T-helper 1 cell treated with Interleukin-12 subunit alpha and Interleukin-12 subunit beta and Interleukin-4 antibody, amounts not matched to agents 30 μg/mL and 1 μg/mL, for 36 hours (primary cell): ENCODE measurements around the gene REC8.
A peak's percentile ranks its signal among the peaks of the same experiment; 100 is the strongest.

ENCODE experiments used
- H3K27ac Mint-ChIP-seq: one replicate; pipeline ENCODE4 v1.8.0; 2021; ENCODE audit warnings: mild to moderate bottlenecking, mixed read lengths
- H3K27me3 Mint-ChIP-seq: one replicate; pipeline ENCODE4 v1.8.0; 2021; ENCODE audit warnings: low read depth, mixed read lengths
- H3K36me3 Mint-ChIP-seq: one replicate; pipeline ENCODE4 v1.8.0; 2021; ENCODE audit warnings: low read depth, mixed read lengths
- H3K4me1 Mint-ChIP-seq: one replicate; pipeline ENCODE4 v1.8.0; 2021; ENCODE audit warnings: low read depth, mixed read lengths
- H3K4me3 Mint-ChIP-seq: one replicate; pipeline ENCODE4 v1.8.0; 2021; ENCODE audit warnings: mild to moderate bottlenecking, moderate library complexity, mixed read lengths
- H3K9me3 Mint-ChIP-seq: one replicate; pipeline ENCODE4 v1.8.0; 2021; ENCODE audit warnings: mixed read lengths

The REC8 gene

DNA sequence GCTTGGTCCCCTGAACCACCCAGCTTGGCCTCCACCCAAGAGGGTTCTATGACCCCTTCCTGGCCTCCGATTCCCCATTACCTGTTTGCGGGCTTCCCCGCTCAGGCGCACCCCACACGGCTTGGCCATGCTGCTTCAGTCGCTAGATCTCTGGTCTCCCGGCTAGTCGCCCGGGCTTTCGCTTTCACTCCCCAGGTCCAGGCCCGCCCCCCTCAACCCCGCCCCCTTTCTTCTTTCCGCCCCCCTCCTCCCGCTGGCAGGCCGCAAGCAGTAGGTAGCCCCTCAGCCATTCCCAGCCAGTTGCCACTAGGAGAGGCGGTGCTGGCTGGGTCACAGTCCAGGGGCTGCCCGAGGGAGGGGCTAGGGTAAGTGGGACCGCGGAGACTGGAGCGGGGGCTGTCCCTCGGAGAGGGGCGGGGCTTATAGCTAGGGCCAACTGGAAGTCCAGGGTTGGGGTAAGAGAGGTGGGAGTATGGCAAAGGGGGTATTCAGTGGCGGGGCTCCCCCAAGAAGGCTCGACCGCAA lies 25.4 kb upstream of the REC8 start, which contains the start of gene PSME2:
Gene PSME2 (minus strand): TSS at position 158 of the 525 bp plus-strand sequence. CDS start 29 bp downstream, at position 129.
- Mint-ChIP-seq H3K9me3 (no peaks in the 10 kb centered on the region), H3K36me3 (peaks cover 62% of the 10 kb centered on the region), H3K27me3 (no peaks in the 10 kb centered on the region), H3K4me1 (peaks cover 51% of the 10 kb centered on the region), H3K27ac (peak within 1 kb of the TSS; percentile 99), H3K4me3 (peak within 1 kb of the TSS; percentile 99)

- Mint-ChIP-seq H3K4me1 (peaks cover 47% of the 10 kb centered on the region), H3K27ac (peak within 1 kb of the TSS; percentile 99), H3K4me3 (peak within 1 kb of the TSS; percentile 99), H3K9me3 (no peaks in the 10 kb centered on the region), H3K27me3 (no peaks in the 10 kb centered on the region), H3K36me3 (peaks cover 67% of the 10 kb centered on the region)
Observed at GRCh38 chr14:24146978-24147760, 24.7 kb upstream of the REC8 start, which contains the start of gene RNF31. Gene RNF31, plus strand, starts transcription at chr14:24147498. Its CDS starts 201 bp downstream, at chr14:24147699.

GRCh38 chr14:24147761-24148428 lies 24.0 kb upstream of the REC8 start:
- H3K27ac Mint-ChIP-seq, result peak overlapping the region; percentile 76
- H3K4me3 Mint-ChIP-seq, result peak overlapping the region; percentile 99
- peaks cover 64% of the 10 kb centered on the region for H3K36me3 Mint-ChIP-seq
- H3K9me3 Mint-ChIP-seq, result no peaks in the 10 kb centered on the region
- no peaks in the 10 kb centered on the region for H3K27me3 Mint-ChIP-seq
- peaks cover 43% of the 10 kb centered on the region for H3K4me1 Mint-ChIP-seq

DNA sequence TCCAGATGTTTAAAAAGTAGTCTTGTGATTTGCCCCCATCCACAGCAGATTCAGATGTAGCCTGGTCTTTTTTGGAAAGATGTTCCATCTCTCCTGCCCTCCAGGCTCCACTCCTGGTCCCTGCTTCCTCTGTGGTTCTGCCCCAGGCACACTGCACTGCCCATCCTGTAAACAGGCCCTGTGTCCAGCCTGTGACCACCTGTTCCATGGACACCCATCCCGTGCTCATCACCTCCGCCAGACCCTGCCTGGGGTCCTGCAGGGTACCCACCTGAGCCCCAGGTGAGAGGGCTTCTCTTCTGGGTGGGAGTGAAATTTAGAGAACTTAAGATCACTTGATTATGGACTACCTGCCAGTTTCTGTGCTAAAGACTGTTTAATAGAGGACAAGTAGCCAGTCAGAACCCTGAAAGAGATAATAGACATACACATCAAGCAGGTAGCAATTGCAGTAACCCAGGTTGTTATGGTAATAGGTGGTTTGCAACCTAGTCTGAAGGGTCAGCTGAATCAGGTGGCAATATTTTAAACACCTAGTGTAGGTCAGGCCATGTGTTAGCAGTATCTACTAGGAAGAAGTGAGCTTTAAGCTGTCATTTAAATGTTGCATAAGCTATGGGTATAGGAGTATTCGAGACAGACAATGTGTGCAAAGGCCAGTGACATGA lies 22.4 kb upstream of the REC8 start:
- H3K9me3 Mint-ChIP-seq, result no peaks in the 10 kb centered on the region
- peaks cover 33% of the 10 kb centered on the region for H3K4me1 Mint-ChIP-seq
- no peaks in the 10 kb centered on the region for H3K27me3 Mint-ChIP-seq
- peak overlapping the region; percentile 99 for H3K4me3 Mint-ChIP-seq
- peaks cover 52% of the 10 kb centered on the region for H3K36me3 Mint-ChIP-seq
- no peak overlapping the region for H3K27ac Mint-ChIP-seq

DNA sequence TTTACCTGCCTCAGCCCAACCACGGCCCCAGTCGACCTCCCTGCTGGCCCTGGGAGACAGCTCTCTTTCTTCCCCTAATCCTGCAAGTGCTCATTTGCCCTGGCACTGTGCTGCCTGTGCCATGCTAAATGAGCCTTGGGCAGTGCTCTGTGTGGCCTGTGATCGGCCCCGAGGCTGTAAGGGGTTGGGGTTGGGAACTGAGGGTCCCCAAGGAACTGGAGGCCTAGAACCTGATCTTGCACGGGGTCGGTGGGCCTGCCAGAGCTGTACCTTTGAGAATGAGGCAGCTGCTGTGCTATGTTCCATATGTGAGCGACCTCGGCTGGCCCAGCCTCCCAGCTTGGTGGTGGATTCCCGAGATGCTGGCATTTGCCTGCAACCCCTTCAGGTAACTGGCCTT lies 21.8 kb upstream of the REC8 start:
- Mint-ChIP-seq H3K4me1 (peaks cover 32% of the 10 kb centered on the region), H3K27ac (no peak overlapping the region), H3K27me3 (no peaks in the 10 kb centered on the region)

DNA sequence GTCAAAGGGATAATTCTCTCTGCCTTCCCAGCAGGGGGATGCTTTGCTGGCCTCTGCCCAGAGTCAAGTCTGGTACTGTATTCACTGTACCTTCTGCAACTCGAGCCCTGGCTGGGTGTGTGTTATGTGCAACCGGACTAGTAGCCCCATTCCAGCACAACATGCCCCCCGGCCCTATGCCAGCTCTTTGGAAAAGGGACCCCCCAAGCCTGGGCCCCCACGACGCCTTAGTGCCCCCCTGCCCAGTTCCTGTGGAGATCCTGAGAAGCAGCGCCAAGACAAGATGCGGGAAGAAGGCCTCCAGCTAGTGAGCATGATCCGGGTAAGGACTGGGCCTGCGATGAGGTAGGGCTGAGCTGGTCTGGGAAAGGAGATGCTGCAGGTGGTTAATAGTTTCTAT lies 21.3 kb upstream of the REC8 start:
- H3K27ac Mint-ChIP-seq, result no peak overlapping the region
- no peak overlapping the region for H3K4me3 Mint-ChIP-seq
- peaks cover 27% of the 10 kb centered on the region for H3K4me1 Mint-ChIP-seq
- H3K9me3 Mint-ChIP-seq, result no peaks in the 10 kb centered on the region
- H3K36me3 Mint-ChIP-seq, result peaks cover 56% of the 10 kb centered on the region
- no peaks in the 10 kb centered on the region for H3K27me3 Mint-ChIP-seq

More for the DNA sequence above, 21.8 kb upstream of the REC8 start:
- H3K4me3 Mint-ChIP-seq, result no peak overlapping the region
- H3K9me3 Mint-ChIP-seq, result no peaks in the 10 kb centered on the region
- peaks cover 55% of the 10 kb centered on the region for H3K36me3 Mint-ChIP-seq

DNA sequence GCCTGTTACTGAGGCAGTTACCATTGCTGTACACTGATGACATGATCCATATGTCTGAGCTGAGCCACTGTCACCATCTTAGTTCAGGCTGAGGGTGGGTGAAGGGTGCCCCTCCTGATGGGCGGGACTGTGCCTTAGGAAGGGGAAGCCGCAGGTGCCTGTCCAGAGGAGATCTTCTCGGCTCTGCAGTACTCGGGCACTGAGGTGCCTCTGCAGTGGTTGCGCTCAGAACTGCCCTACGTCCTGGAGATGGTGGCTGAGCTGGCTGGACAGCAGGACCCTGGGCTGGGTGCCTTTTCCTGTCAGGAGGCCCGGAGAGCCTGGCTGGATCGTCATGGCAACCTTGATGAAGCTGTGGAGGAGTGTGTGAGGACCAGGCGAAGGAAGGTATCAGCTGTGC lies 20.9 kb upstream of the REC8 start:
- no peaks in the 10 kb centered on the region for H3K9me3 Mint-ChIP-seq
- no peak overlapping the region for H3K4me3 Mint-ChIP-seq
- H3K27me3 Mint-ChIP-seq, result no peaks in the 10 kb centered on the region

DNA sequence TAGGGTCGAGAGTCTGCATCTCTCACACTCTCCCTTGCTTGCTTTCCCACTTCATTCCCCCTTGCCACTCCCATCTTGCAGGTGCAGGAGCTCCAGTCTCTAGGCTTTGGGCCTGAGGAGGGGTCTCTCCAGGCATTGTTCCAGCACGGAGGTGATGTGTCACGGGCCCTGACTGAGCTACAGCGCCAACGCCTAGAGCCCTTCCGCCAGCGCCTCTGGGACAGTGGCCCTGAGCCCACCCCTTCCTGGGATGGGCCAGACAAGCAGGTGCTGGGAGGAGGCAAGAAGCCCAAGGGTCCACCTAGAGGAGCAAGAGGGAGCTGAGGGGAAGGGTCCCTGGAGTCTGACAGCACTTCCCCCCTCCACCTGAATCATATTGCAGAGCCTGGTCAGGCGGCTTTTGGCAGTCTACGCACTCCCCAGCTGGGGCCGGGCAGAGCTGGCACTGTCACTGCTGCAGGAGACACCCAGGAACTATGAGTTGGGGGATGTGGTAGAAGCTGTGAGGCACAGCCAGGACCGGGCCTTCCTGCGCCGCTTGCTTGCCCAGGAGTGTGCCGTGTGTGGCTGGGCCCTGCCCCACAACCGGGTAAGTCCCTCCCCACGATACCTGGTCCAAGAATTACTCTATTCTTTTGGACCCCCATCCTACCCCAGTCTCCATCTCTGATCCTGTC lies 20.3 kb upstream of the REC8 start:
- Mint-ChIP-seq H3K4me1 (peaks cover 24% of the 10 kb centered on the region), H3K27me3 (no peaks in the 10 kb centered on the region), H3K27ac (no peak overlapping the region), H3K9me3 (no peaks in the 10 kb centered on the region), H3K36me3 (peaks cover 54% of the 10 kb centered on the region), H3K4me3 (no peak overlapping the region)

More for the DNA sequence above, 20.9 kb upstream of the REC8 start:
- Mint-ChIP-seq H3K4me1 (peaks cover 24% of the 10 kb centered on the region), H3K27ac (no peak overlapping the region), H3K36me3 (peaks cover 56% of the 10 kb centered on the region)

DNA sequence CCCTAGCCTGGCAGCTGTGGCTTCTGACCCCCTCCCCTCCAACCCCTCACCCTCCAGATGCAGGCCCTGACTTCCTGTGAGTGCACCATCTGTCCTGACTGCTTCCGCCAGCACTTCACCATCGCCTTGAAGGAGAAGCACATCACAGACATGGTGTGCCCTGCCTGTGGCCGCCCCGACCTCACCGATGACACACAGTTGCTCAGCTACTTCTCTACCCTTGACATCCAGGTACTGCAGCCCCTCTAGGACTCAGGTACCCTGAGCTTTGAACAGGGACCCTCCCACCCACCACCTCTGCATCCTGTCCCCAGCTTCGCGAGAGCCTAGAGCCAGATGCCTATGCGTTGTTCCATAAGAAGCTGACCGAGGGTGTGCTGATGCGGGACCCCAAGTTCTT lies 16.8 kb upstream of the REC8 start:
- no peak overlapping the region for H3K4me3 Mint-ChIP-seq
- H3K27me3 Mint-ChIP-seq, result no peaks in the 10 kb centered on the region
- peaks cover 18% of the 10 kb centered on the region for H3K4me1 Mint-ChIP-seq
- peaks cover 59% of the 10 kb centered on the region for H3K36me3 Mint-ChIP-seq
- no peak overlapping the region for H3K27ac Mint-ChIP-seq
- no peaks in the 10 kb centered on the region for H3K9me3 Mint-ChIP-seq

- Mint-ChIP-seq H3K4me1 (peaks cover 20% of the 10 kb centered on the region), H3K27me3 (no peaks in the 10 kb centered on the region), H3K36me3 (peaks cover 62% of the 10 kb centered on the region), H3K27ac (peak overlapping the region; percentile 34), H3K9me3 (no peaks in the 10 kb centered on the region), H3K4me3 (no peak overlapping the region)
Observed at GRCh38 chr14:24156840-24157239, 15.0 kb upstream of the REC8 start.

DNA sequence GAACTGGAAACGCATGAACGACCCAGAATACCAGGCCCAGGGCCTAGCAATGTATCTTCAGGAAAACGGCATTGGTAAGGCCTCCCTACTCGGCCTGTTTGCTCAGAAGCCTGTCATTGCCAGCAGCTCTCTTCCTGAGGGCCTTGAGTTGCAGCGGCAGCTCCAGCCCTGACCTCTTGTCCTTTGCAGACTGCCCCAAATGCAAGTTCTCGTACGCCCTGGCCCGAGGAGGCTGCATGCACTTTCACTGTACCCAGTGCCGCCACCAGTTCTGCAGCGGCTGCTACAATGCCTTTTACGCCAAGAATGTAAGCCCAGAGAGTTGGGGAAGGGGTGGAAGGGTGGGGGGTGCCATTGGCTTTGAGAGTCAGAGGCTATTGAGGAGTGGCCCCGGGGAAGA lies 14.5 kb upstream of the REC8 start:
- H3K36me3 Mint-ChIP-seq, result peaks cover 64% of the 10 kb centered on the region
- H3K27ac Mint-ChIP-seq, result no peak overlapping the region
- H3K4me1 Mint-ChIP-seq, result peaks cover 25% of the 10 kb centered on the region

DNA sequence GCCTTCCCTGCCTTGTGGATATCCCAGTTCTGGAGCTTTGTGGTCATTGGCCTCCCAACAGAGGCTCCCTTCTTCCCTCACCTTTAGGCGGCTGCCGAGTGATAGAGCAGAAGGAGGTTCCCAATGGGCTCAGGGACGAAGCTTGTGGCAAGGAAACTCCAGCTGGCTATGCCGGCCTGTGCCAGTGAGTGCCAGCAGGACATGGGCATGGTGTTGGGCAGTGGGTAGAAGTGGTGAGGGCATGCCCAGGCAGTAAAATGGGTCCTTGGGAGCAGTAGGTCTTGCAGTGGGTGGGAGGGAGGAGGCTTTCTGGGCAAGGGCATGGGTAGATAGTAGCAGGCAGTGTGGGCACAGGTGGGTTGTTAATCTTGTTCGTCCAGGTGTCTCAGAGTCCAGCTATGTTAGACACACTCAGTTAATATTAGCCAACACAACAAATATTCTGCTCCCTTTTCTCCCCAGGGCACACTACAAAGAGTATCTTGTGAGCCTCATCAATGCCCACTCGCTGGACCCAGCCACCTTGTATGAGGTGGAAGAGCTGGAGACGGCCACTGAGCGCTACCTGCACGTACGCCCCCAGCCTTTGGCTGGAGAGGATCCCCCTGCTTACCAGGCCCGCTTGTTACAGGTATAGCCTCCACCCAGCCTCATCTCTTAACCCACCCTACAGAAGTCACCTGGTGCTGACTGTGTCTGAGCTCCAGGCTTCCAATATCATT lies 11.9 kb upstream of the REC8 start:
- Mint-ChIP-seq H3K27ac (peak overlapping the region; percentile 99), H3K27me3 (no peaks in the 10 kb centered on the region), H3K36me3 (peaks cover 80% of the 10 kb centered on the region), H3K4me3 (no peak overlapping the region), H3K9me3 (no peaks in the 10 kb centered on the region), H3K4me1 (peaks cover 38% of the 10 kb centered on the region)

More for the DNA sequence above, 14.5 kb upstream of the REC8 start:
- Mint-ChIP-seq H3K4me3 (no peak overlapping the region), H3K27me3 (no peaks in the 10 kb centered on the region), H3K9me3 (no peaks in the 10 kb centered on the region)

GRCh38 chr14:24160499-24160849 lies 11.4 kb upstream of the REC8 start:
- Mint-ChIP-seq H3K4me3 (peak overlapping the region; percentile 97), H3K36me3 (peaks cover 80% of the 10 kb centered on the region), H3K27ac (peak overlapping the region; percentile 99), H3K4me1 (peaks cover 39% of the 10 kb centered on the region), H3K27me3 (no peaks in the 10 kb centered on the region), H3K9me3 (no peaks in the 10 kb centered on the region)
